ENCODE measurements around the gene PHLDB1. TPM values are rescaled to one million over a fixed set of nuclear protein-coding genes. Genes with fewer than 3 reads are reported as not detected.

Gene PHLDB1
- total and polyA plus RNA-seq, 2 of the 8 experiments (the other 6 are each of a cell fraction or from before 2014, with no cell fraction given) = 53.9 to 74.8 TPM

DNA sequence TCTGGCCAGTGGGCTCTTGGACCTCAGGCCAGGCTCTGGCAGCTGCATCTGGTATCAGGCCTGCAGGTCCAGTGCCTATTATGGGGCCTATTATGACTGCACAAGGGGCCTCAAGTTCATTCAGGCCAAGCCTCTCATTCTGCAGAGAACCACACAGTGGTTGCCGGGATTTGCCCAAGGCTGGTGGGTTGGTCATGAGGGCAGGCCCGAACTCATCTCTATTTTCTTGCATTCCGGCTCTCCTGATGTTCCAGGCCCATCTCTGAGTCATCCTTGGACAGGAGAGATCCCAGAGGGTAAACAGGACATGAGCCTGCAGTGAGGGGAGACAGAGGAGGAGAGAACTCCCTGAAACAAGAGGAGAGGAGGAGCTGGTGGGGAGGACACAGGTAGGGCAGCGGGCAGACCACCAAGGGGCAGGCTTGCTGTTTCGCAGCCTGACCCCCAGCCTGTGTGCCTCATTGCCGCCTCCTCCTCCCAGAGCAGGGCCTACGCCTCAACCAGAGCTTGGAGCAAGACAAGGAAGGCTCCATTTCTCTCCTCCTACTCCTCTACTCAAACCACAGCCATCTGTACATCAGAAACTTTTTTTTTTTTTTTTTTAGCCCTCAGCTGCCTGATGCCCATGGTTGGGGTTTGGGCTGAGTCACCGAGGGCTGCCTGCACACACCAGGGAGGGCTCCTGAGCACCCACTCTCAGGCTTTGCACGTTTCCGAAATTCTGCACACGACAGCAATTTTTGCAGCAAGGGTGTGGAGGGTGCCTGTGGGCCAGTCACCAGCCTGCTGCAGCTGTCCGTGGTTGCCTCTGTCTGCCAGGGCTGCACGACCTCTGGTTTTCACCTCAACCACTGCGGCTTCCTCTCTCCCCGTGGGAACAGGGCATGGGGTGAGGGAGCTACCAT lies 84.8 kb downstream of the PHLDB1 start:
- no peaks in the 10 kb centered on the region for H3K36me3 ChIP-seq (ENCODE audit: control insufficient read depth in 2 of 4, insufficient read depth in 4 of 4, low read length in 3 of 4)
- peak overlapping the region; percentile 73 for H3K18ac ChIP-seq (ENCODE audit: extremely low read depth, low read length)
- FAIRE-seq = no peak
- H3K4me2 ChIP-seq (ENCODE audit: insufficient read depth in 1 of 2, low read depth in 2 of 2, low read length in 2 of 2) = no peak overlapping the region
- TF ChIP-seq RAD21 (IDR thresholded peaks at IDR 0.05 in 1 of 2, conservative IDR thresholded peaks at IDR 0.05 in 1 of 2; ENCODE audit: low read depth in 2 of 2, low read length in 2 of 2) (peak; percentile 33 to 53), CBX8 (IDR thresholded peaks at IDR 0.05; ENCODE audit: borderline replicate concordance, low read depth, low read length) (no peak)
- TF ChIP-seq, protein P1, sequence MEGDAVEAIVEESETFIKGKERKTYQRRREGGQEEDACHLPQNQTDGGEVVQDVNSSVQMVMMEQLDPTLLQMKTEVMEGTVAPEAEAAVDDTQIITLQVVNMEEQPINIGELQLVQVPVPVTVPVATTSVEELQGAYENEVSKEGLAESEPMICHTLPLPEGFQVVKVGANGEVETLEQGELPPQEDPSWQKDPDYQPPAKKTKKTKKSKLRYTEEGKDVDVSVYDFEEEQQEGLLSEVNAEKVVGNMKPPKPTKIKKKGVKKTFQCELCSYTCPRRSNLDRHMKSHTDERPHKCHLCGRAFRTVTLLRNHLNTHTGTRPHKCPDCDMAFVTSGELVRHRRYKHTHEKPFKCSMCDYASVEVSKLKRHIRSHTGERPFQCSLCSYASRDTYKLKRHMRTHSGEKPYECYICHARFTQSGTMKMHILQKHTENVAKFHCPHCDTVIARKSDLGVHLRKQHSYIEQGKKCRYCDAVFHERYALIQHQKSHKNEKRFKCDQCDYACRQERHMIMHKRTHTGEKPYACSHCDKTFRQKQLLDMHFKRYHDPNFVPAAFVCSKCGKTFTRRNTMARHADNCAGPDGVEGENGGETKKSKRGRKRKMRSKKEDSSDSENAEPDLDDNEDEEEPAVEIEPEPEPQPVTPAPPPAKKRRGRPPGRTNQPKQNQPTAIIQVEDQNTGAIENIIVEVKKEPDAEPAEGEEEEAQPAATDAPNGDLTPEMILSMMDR (IDR thresholded peaks at IDR 0.05; ENCODE audit: control extremely low read depth in 1 of 3, insufficient read depth in 1 of 3, low read depth in 1 of 3, low read length in 3 of 3) = peak; percentile 27 to 42 (median 36); a peak in 3 of 4 replicates
- H2AK5ac ChIP-seq (ENCODE audit: low read depth, low read length) = no peak overlapping the region
- no peak overlapping the region for H4K5ac ChIP-seq (ENCODE audit: insufficient read length, low read depth, low read length)
- POLR2A ChIA-PET (ENCODE audit: partially characterized antibody) = interaction anchor here (0.6 to 2.7 kb wide), 9 partner anchors 9 to 139 kb away, joined by 3 to 16 read pairs (median 5); partner anchors contain the start of gene DDX6
- no peak overlapping the region for H3K56ac ChIP-seq (replicated peaks; ENCODE audit: insufficient read length, low read depth, low read length)
- H2BK20ac ChIP-seq (ENCODE audit: low read length) = peak overlapping the region; percentile 53; the same call in 1 of the 2 replicates
- no peaks in the 10 kb centered on the region for H3K27me3 ChIP-seq (replicated peaks in 1 of 4; ENCODE audit: control insufficient read depth in 3 of 4, extremely low read depth in 1 of 4, insufficient read depth in 3 of 4, low read length in 3 of 4)
- H2AFZ ChIP-seq (ENCODE audit: low read length) = no peak overlapping the region
- H4K20me1 ChIP-seq (replicated peaks in 1 of 2; ENCODE audit: control insufficient read depth in 1 of 2, insufficient read depth in 2 of 2, low read length in 2 of 2) = no peaks in the 10 kb centered on the region
- no peak for DNase-seq (ENCODE audit: low read depth in 1 of 2, low spot score in 2 of 2)
- CTCF ChIA-PET (ENCODE audit: partially characterized antibody) = interaction anchor here (0.6 to 11.0 kb wide), 14 partner anchors 9 to 98 kb away, joined by 3 to 102 read pairs (median 5); no protein-coding TSS in a partner anchor
- H3K79me1 ChIP-seq (ENCODE audit: low read depth, low read length) = no peaks in the 10 kb centered on the region
- H3K4me1 ChIP-seq (replicated peaks in 1 of 4; ENCODE audit: control insufficient read depth in 3 of 4, insufficient read depth in 4 of 4, low read length in 3 of 4) = peaks cover 0 to 24% (median 17%) of the 10 kb centered on the region in 4 experiments; a peak in 6 of 7 replicates
- H3K4ac ChIP-seq (replicated peaks; ENCODE audit: insufficient read length, low read depth, low read length) = no peak overlapping the region
- no peak overlapping the region for H3K27ac ChIP-seq (ENCODE audit: low read depth, low read length)
- H3K9me3 ChIP-seq (ENCODE audit: insufficient read depth in 2 of 2, low read depth in 1 of 2, low read length in 1 of 2) = no peaks in the 10 kb centered on the region; a peak in 1 of 4 replicates
- no peak overlapping the region; the same call in 1 of the 2 replicates for H4K8ac ChIP-seq (ENCODE audit: extremely low read depth, insufficient read depth, low read length)
- no peak overlapping the region for H3K9ac ChIP-seq (replicated peaks in 1 of 4; ENCODE audit: extremely low read depth in 1 of 4, low read depth in 3 of 4, low read length in 3 of 4)
- H3K79me2 ChIP-seq (ENCODE audit: control insufficient read depth in 1 of 2, insufficient read depth in 2 of 2, low read length in 2 of 2) = no peaks in the 10 kb centered on the region
- H3K23me2 ChIP-seq (ENCODE audit: low read depth, low read length) = no peaks in the 10 kb centered on the region
- no peak overlapping the region for H3K4me3 ChIP-seq (ENCODE audit: extremely low read depth in 1 of 4, insufficient read depth in 2 of 4, low read depth in 3 of 4, low read length in 4 of 4)
- 88% methylated on average over 15 of the region's 15 CpGs; no CpG with 5 or more reads in 1 of the 2 experiments for WGBS, 2 experiments (ENCODE audit: extremely low coverage in 1 of 2, insufficient coverage in 1 of 2, insufficient read length in 1 of 2, insufficient replicate concordance in 2 of 2, low coverage in 1 of 2, low lambda C conversion rate in 2 of 2, missing lambda C conversion rate in 1 of 2)
- H2BK15ac ChIP-seq (ENCODE audit: low read length) = peak overlapping the region; percentile 31; the same call in 1 of the 2 replicates
- no peak overlapping the region for H2BK120ac ChIP-seq (replicated peaks; ENCODE audit: low read depth, low read length)
- H2BK12ac ChIP-seq (ENCODE audit: low read depth, low read length) = peak overlapping the region; percentile 84; the same call in 1 of the 2 replicates
- peak overlapping the region; percentile 84; the same call in 1 of the 2 replicates for H2BK5ac ChIP-seq (ENCODE audit: low read depth, low read length)
- peak overlapping the region; percentile 5 for H4K91ac ChIP-seq (replicated peaks; ENCODE audit: insufficient read length, low read length)
- no peak overlapping the region for H3K23ac ChIP-seq (ENCODE audit: insufficient read length)
- H3K14ac ChIP-seq (ENCODE audit: insufficient read length) = no peak overlapping the region

Data from H1 (cell line).